ENCODE results near the gene RCL1. TPM values are rescaled to one million over a fixed set of nuclear protein-coding genes. Genes with fewer than 3 reads are reported as not detected.

RCL1 gene
- total RNA-seq, 1 experiment from 2014 or later: 24.9 TPM

Small RNA genes lying within 50 kb of the gene (small RNA-seq; reads per million reads assigned to genes)
- gene AL158147.1 (not detected), gene MIR101-2 (not detected)

Other genes with a start within 250 kb of the RCL1 start
- gene PLPP6, start 130.7 kb upstream of the RCL1 start, total RNA-seq (2014; rRNA removed; shearing (Covaris generic); ENCODE audit: low replicate concordance): 8.9 and 13.1 TPM in 2 replicates
- gene SPATA6L, start 126.5 kb upstream of the RCL1 start, total RNA-seq (2014; rRNA removed; shearing (Covaris generic); ENCODE audit: low replicate concordance): 0.22 and 0.69 TPM in 2 replicates
- 12.0 and 17.9 TPM in 2 replicates for gene CDC37L1, start 113.4 kb upstream of the RCL1 start, total RNA-seq (2014; rRNA removed; shearing (Covaris generic); ENCODE audit: low replicate concordance)
- gene AK3, start 51.7 kb upstream of the RCL1 start, total RNA-seq (2014; rRNA removed; shearing (Covaris generic); ENCODE audit: low replicate concordance): 49.8 and 67.3 TPM in 2 replicates
- gene JAK2, start 192.3 kb downstream of the RCL1 start, total RNA-seq (2014; rRNA removed; shearing (Covaris generic); ENCODE audit: low replicate concordance): 7.0 and 9.6 TPM in 2 replicates